ENCODE results near the gene AP1G2. TPM values are rescaled to one million over a fixed set of nuclear protein-coding genes. Genes with fewer than 3 reads are reported as not detected.

The AP1G2 gene
- total RNA-seq, 1 donor from 2014 or later, result 32.6 TPM

DNA sequence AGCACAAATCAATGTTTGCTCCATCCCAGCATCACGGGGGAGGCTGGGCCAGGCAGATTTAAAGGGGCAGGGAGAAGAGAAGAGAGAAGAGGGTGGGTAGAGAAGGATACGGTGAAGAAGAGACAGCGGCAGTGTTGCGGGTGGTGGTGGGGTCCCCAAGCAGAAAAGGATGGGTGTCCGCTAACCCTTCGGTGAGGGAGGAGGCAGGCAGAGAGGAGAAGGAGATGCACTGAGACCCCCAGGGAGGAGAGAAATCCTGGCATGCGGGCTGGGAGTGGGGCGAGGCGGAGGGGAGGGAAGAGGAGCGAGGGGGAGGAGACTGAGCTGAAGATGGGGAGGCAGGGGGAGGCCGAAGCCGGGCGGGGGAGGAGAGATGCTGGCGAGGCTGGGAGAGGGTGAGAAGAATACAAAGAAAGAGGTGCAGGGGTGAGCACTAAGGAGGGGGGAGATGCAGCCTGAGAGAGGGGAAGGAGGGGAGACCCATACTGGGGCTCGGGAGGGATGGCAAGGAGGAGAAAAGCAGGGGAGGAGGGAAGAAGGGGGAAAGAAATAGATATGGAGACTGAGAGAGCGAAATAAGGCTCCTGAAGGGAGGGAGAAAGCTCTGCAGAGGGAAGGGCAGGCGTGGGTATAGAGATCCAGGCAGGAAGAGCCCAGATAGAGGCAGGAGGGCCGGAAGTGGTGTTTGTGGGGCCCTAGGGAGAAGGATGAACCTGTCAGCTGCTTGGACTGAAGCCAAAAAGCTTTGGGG is 11.1 kb upstream of the AP1G2 start, which contains the start of gene JPH4:
Gene JPH4, minus strand, starts transcription at position 231 of the 751 bp plus-strand sequence. CDS start 1,337 bp downstream, outside the sequence.
- H3K9me3 Mint-ChIP-seq (ENCODE audit: unreplicated experiment), result no peaks in the 10 kb centered on the region
- H3K4me1 Mint-ChIP-seq (ENCODE audit: unreplicated experiment), result peaks cover 15% of the 10 kb centered on the region
- no peak within 1 kb of the TSS for H3K27ac Mint-ChIP-seq (ENCODE audit: unreplicated experiment)
- no peak for DNase-seq (ENCODE audit: extremely low spot score, unreplicated experiment)
- TF ChIP-seq, protein P1, sequence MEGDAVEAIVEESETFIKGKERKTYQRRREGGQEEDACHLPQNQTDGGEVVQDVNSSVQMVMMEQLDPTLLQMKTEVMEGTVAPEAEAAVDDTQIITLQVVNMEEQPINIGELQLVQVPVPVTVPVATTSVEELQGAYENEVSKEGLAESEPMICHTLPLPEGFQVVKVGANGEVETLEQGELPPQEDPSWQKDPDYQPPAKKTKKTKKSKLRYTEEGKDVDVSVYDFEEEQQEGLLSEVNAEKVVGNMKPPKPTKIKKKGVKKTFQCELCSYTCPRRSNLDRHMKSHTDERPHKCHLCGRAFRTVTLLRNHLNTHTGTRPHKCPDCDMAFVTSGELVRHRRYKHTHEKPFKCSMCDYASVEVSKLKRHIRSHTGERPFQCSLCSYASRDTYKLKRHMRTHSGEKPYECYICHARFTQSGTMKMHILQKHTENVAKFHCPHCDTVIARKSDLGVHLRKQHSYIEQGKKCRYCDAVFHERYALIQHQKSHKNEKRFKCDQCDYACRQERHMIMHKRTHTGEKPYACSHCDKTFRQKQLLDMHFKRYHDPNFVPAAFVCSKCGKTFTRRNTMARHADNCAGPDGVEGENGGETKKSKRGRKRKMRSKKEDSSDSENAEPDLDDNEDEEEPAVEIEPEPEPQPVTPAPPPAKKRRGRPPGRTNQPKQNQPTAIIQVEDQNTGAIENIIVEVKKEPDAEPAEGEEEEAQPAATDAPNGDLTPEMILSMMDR (IDR thresholded peaks at IDR 0.05), result no peak
- peaks cover 52% of the 10 kb centered on the region for H3K27me3 Mint-ChIP-seq (ENCODE audit: unreplicated experiment)
- H3K36me3 Mint-ChIP-seq (ENCODE audit: unreplicated experiment), result no peaks in the 10 kb centered on the region
- H3K4me3 Mint-ChIP-seq (ENCODE audit: unreplicated experiment), result peak within 1 kb of the TSS; percentile 36

DNA sequence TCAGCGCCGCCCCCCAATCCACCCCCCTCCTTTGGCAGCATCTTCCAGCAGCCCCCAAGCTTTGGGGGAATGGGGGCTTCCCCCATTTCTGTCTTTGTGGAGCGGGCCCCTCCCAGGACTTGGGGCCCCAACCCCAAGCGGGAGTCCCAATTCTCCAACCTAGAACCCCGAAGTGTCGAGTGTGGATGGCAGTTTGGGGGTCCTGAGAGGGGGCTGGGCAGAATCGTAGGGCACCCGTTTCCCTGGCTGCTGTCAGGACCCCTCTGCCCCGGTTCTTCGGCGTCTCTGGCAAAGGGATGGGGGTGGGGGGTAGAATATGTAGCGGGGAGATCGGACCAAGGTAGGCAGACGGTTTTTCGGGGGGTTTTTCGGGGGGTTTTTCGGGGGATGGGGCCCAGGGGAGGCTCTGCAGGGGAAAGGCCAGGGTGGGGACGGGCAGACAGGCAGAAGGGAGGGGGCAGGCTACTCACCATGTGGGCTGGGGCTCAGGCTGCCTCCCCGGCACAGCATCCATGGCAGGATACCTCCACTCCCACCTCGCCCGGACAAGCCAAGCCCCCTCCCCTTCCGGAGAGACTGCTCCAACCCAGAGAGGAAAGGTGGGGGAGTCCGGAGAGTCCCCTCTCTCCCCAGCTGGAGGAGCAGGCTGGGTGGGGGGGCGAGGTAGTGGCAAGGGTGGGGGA is 10.3 kb upstream of the AP1G2 start:
- Mint-ChIP-seq H3K27me3 (ENCODE audit: unreplicated experiment) (peaks cover 57% of the 10 kb centered on the region), H3K27ac (ENCODE audit: unreplicated experiment) (no peak overlapping the region), H3K9me3 (ENCODE audit: unreplicated experiment) (no peaks in the 10 kb centered on the region), H3K36me3 (ENCODE audit: unreplicated experiment) (no peaks in the 10 kb centered on the region), H3K4me1 (ENCODE audit: unreplicated experiment) (peaks cover 15% of the 10 kb centered on the region), H3K4me3 (ENCODE audit: unreplicated experiment) (no peak overlapping the region)
- DNase-seq (ENCODE audit: extremely low spot score, unreplicated experiment), result no peak
- TF ChIP-seq, protein P1 (IDR thresholded peaks at IDR 0.05), result no peak

GRCh38 chr14:23577004-23577681 is 9.6 kb upstream of the AP1G2 start:
- TF ChIP-seq, protein P1 (IDR thresholded peaks at IDR 0.05), result no peak
- DNase-seq (ENCODE audit: extremely low spot score, unreplicated experiment), result no peak
- H3K9me3 Mint-ChIP-seq (ENCODE audit: unreplicated experiment), result no peaks in the 10 kb centered on the region
- H3K27ac Mint-ChIP-seq (ENCODE audit: unreplicated experiment), result no peak overlapping the region
- no peak overlapping the region for H3K4me3 Mint-ChIP-seq (ENCODE audit: unreplicated experiment)
- H3K27me3 Mint-ChIP-seq (ENCODE audit: unreplicated experiment), result peaks cover 61% of the 10 kb centered on the region
- H3K36me3 Mint-ChIP-seq (ENCODE audit: unreplicated experiment), result no peaks in the 10 kb centered on the region
- peaks cover 15% of the 10 kb centered on the region for H3K4me1 Mint-ChIP-seq (ENCODE audit: unreplicated experiment)

- peaks cover 52% of the 10 kb centered on the region for H3K27me3 Mint-ChIP-seq (ENCODE audit: unreplicated experiment)
- H3K4me3 Mint-ChIP-seq (ENCODE audit: unreplicated experiment), result no peak overlapping the region
- H3K27ac Mint-ChIP-seq (ENCODE audit: unreplicated experiment), result no peak overlapping the region
- no peaks in the 10 kb centered on the region for H3K9me3 Mint-ChIP-seq (ENCODE audit: unreplicated experiment)
- peaks cover 17% of the 10 kb centered on the region for H3K4me1 Mint-ChIP-seq (ENCODE audit: unreplicated experiment)
- TF ChIP-seq, protein P1 (IDR thresholded peaks at IDR 0.05), result no peak
- H3K36me3 Mint-ChIP-seq (ENCODE audit: unreplicated experiment), result no peaks in the 10 kb centered on the region
- no peak for DNase-seq (ENCODE audit: extremely low spot score, unreplicated experiment)
These were observed 5.9 kb upstream of the AP1G2 start for GRCh38 chr14:23573384-23574015.
